NT2/D1 (cell line): ENCODE measurements around the gene NTM.

Experiments
- YY1 ChIP-seq: IDR thresholded peaks from 2 replicates; pipeline ENCODE4 v1.6.1; 2011; ENCODE audit not compliant: insufficient read length, insufficient read depth
- ZNF274 ChIP-seq: IDR thresholded peaks from 2 replicates; pipeline ENCODE4 v1.6.1; 2011; ENCODE audit warnings: mild to moderate bottlenecking, low read depth, low read length

DNA sequence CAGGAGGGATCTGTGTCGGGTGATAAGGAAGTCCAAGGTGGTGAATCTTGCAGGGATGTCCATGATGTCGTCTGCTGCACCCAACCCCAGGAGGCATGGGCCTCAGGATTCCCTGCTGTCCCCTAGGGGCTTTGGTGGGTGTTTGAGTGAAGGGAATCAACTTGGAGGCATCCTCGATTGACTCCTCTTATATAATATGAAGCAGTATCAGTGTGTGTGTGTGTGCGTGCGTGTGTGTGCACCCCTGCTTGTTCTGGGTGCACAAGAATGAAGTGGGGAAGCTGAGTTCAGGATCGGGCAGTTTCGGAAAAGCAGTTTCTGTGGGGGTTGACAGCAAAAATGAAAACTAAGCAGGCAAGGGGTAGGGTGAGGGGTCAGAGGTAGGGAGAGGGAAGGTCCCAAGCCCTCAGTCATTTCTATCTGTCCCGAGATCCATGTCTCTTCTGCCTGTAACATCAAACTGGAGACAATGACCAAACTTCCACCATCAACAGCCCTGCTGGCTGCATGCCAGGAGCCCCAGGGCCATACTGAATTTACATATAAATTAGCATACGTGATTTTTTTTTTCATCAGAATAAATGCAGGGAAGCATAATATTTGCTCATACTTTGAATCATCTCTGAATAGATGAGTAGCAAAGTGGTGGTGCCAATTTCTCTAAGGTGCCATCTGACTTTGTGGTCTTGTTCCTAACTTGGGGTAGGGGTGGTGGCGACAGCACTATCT is 2.0 kb downstream of the NTM start:
- TF ChIP-seq ZNF274 (no peak), YY1 (no peak)
